Lung (tissue), 12 donors: Measurements from ENCODE around the gene DCUN1D4. TPM values are rescaled to one million over a fixed set of nuclear protein-coding genes. Genes with fewer than 3 reads are reported as not detected.

Source experiments
- ATAC-seq: fragments of 200-7000 bp; cut with Tn5 transposase; one replicate; pipeline ENCODE4 v1.9.1; 2020; ENCODE audit warnings: moderate number of reproducible peaks; ENCODE audit not compliant: insufficient read depth, low FRiP score
- DNase-seq, 3 donors: peaks; one replicate each; pipeline ENCODE4 v3.0.0-alpha.2; 2013 to 2017
- H3K27ac ChIP-seq, 2 donors: one replicate each; pipeline ENCODE4 v1.5.1; 2013; ENCODE audit warnings: mild to moderate bottlenecking in 2 of 2, moderate library complexity in 2 of 2, control low read depth in 1 of 2, inconsistent platforms in 1 of 2, low read depth in 1 of 2, low read length in 1 of 2
- H3K27me3 ChIP-seq, 3 donors: one replicate each; pipeline ENCODE4 v1.5.1; 2013; ENCODE audit warnings: low read length in 2 of 3; ENCODE audit not compliant: control insufficient read depth in 3 of 3, insufficient read depth in 3 of 3
- H3K36me3 ChIP-seq, 4 donors: one replicate each; pipeline ENCODE4 v1.5.1; 2013; ENCODE audit warnings: low read length in 4 of 4, mild to moderate bottlenecking in 1 of 4, moderate library complexity in 1 of 4; ENCODE audit not compliant: control insufficient read depth in 4 of 4, insufficient read depth in 4 of 4
- H3K4me1 ChIP-seq, 5 donors: one replicate each; pipeline ENCODE4 v1.5.1; 2013; ENCODE audit warnings: low read length in 5 of 5, mild to moderate bottlenecking in 2 of 5, moderate library complexity in 1 of 5; ENCODE audit not compliant: control insufficient read depth in 5 of 5, insufficient read depth in 5 of 5
- H3K4me3 ChIP-seq: one replicate; pipeline ENCODE4 v1.5.1; 2013; ENCODE audit warnings: mild to moderate bottlenecking, control low read depth, moderate library complexity
- H3K9ac ChIP-seq, 2 donors: one replicate each; pipeline ENCODE4 v1.5.1; 2013; ENCODE audit warnings: low read length in 2 of 2, control low read depth in 1 of 2; ENCODE audit not compliant: insufficient read depth in 1 of 2
- H3K9me3 ChIP-seq, 4 donors: one replicate each; pipeline ENCODE4 v1.5.1; 2013; ENCODE audit warnings: low read length in 3 of 4, mild to moderate bottlenecking in 1 of 4, moderate library complexity in 1 of 4; ENCODE audit not compliant: control insufficient read depth in 4 of 4, insufficient read depth in 3 of 4
- CTCF ChIP-seq: IDR thresholded peaks from 2 replicates; pipeline ENCODE4 v1.5.1; 2012; ENCODE audit warnings: mild to moderate bottlenecking; ENCODE audit errors: control extremely low read depth, extremely low read depth
- WGBS, 2 donors: extraction: QIAGEN DNeasy Blood & Tissue Kit; methylation state at CpG; one replicate each; pipeline ENCODE4 v1.1.7; 2013; 5-methylcytosine and 5-hydroxymethylcytosine counted together
- polyA plus RNA-seq, 2 donors: library from polyadenylated mRNA; stranded (reverse); fragments of 200-250 nt; gene quantifications; one replicate each; pipeline ENCODE4 v1.2.1, GENCODE V29; 2013
- total RNA-seq, 2 donors: library from RNA; depleted of rRNA in 1 of 2; stranded (reverse); fragments of >200 nt in 1 of 2; gene quantifications; one replicate each; pipeline ENCODE4 v1.2.1, GENCODE V29; 2014 to 2021
- donor health status: control.
- donor health status: control.
- donor health status: Bipolar disorder and iron deficiency.
- donor health status: healthy.
- donor health status: DM: yes; HTN: yes; CAD: no.

Gene DCUN1D4
- total and polyA plus RNA-seq, 4 donors = 8.8 to 43.9 (median 18.3) TPM

GRCh38 chr4:51942108-51942832 lies 99.3 kb downstream of the DCUN1D4 start:
- H3K4me1 ChIP-seq = no peaks in the 10 kb centered on the region
- ATAC-seq (no peak), DNase-seq (no peak)
- no peak overlapping the region for H3K27ac ChIP-seq
- H3K36me3 ChIP-seq = no peaks in the 10 kb centered on the region
- no peaks in the 10 kb centered on the region for H3K27me3 ChIP-seq
- peaks cover 0 to 7% (median 3%) of the 10 kb centered on the region in 4 donors for H3K9me3 ChIP-seq
- H3K9ac ChIP-seq = no peak overlapping the region
- 79 to 85% methylated on average over 6 of the region's 6 CpGs for WGBS, 2 donors
- no peak for TF ChIP-seq CTCF
- H3K4me3 ChIP-seq = no peak overlapping the region

GRCh38 chr4:51942833-51943215 lies 99.9 kb downstream of the DCUN1D4 start:
- DNase-seq (no peak), ATAC-seq (no peak)
- H3K9ac ChIP-seq = no peak overlapping the region
- TF ChIP-seq CTCF = no peak
- H3K27ac ChIP-seq = no peak overlapping the region
- no peak overlapping the region for H3K4me3 ChIP-seq
- peaks cover 0 to 7% (median 4%) of the 10 kb centered on the region in 4 donors for H3K9me3 ChIP-seq
- 88 to 94% methylated on average over 2 of the region's 2 CpGs for WGBS, 2 donors
- no peaks in the 10 kb centered on the region for H3K4me1 ChIP-seq
- H3K36me3 ChIP-seq = no peaks in the 10 kb centered on the region
- no peaks in the 10 kb centered on the region for H3K27me3 ChIP-seq

DNA sequence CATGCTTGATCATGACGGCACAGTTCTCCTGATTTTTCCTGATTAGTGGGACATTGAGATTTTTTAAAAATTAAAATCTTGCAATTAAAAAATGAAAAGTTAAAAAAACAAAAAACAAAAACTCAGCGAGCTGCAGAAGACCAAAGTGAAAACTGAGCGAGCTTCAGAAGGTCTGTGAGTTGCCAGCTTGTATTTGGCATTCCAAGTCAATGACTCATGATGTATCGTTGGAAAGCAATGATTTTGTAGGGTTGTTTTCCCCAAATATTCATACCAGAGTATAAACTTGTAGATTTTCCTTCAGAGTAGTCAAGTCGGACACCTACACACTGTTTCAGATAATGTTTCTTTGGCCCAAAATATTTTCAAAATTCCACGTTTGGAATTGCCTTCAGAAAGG lies 100.3 kb downstream of the DCUN1D4 start:
- Histone ChIP-seq H3K9ac (no peak overlapping the region), H3K27ac (no peak overlapping the region), H3K4me3 (no peak overlapping the region), H3K9me3 (peaks cover 0 to 7% (median 4%) of the 10 kb centered on the region in 4 donors), H3K36me3 (no peaks in the 10 kb centered on the region), H3K4me1 (no peaks in the 10 kb centered on the region), H3K27me3 (no peaks in the 10 kb centered on the region)
- DNase-seq = no peak
- no peak for TF ChIP-seq CTCF
- WGBS, 2 donors = 72 to 81% methylated on average over 6 of the region's 6 CpGs
- no peak for ATAC-seq
